Calu3 (cell line): ENCODE data around the gene RTEL1. TPM values are rescaled to one million over a fixed set of nuclear protein-coding genes. Genes with fewer than 3 reads are reported as not detected.

Experiments
- Bru-seq: library from RNA; stranded (reverse); fragments of 400-500 nt; gene quantifications from one replicate; lab custom pipeline; 2021; lab: Mats Ljungman, UMichigan
- BruChase-seq, 2 experiments: library from RNA; stranded (reverse); fragments of 400-500 nt; gene quantifications; one replicate each; lab custom pipeline; 2021; lab: Mats Ljungman, UMichigan
- BruUV-seq: library from RNA; stranded (reverse); fragments of 400-500 nt; replicated peaks from 2 replicates; lab custom pipeline; 2021; lab: Mats Ljungman, UMichigan
- CTCF ChIA-PET: fragments of 300-600 bp; sonication (Branson Sonifier 250); formaldehyde crosslinking; loops from one replicate; lab custom pipeline; 2022; ENCODE audit warnings: antibody characterized with exemption; lab: Charles Lee
- DNase-seq: peaks from one replicate; pipeline ENCODE4 v3.0.0; 2022
- H3K27ac Mint-ChIP-seq: one replicate; pipeline ENCODE4 v1.8.0; 2022; ENCODE audit warnings: mixed read lengths; ENCODE audit not compliant: unreplicated experiment
- H3K27me3 Mint-ChIP-seq: one replicate; pipeline ENCODE4 v1.8.0; 2022; ENCODE audit warnings: mixed read lengths; ENCODE audit not compliant: unreplicated experiment
- H3K36me3 Mint-ChIP-seq: one replicate; pipeline ENCODE4 v1.8.0; 2022; ENCODE audit warnings: mild to moderate bottlenecking, moderate library complexity, mixed read lengths; ENCODE audit not compliant: insufficient read depth, unreplicated experiment
- H3K4me1 Mint-ChIP-seq: one replicate; pipeline ENCODE4 v1.8.0; 2022; ENCODE audit warnings: mild to moderate bottlenecking, low read depth, mixed read lengths; ENCODE audit not compliant: unreplicated experiment
- H3K4me3 Mint-ChIP-seq: one replicate; pipeline ENCODE4 v1.8.0; 2022; ENCODE audit warnings: mild to moderate bottlenecking, low read depth, moderate library complexity, mixed read lengths; ENCODE audit not compliant: unreplicated experiment
- H3K9me3 Mint-ChIP-seq: one replicate; pipeline ENCODE4 v1.8.0; 2022; ENCODE audit warnings: low read depth, mixed read lengths; ENCODE audit not compliant: unreplicated experiment
- intact Hi-C: fragments of 100-400 bp; cut with micrococcal nuclease; formaldehyde crosslinking; loops from one replicate; pipeline ENCODE4 v1.10.0; 2022; ENCODE audit not compliant: unreplicated experiment
- long read RNA-seq: library from polyadenylated mRNA; stranded (forward); transcript quantifications from one replicate; pipeline ENCODE4 v2.0.0, GENCODE V29; 2022
- total RNA-seq: library from RNA; stranded (reverse); gene quantifications from 2 replicates; pipeline ENCODE4 v1.2.3, GENCODE V29; 2022
- TF ChIP-seq, protein P1 (sequence below): fragments of 200-600 bp; IDR thresholded peaks from one replicate; pipeline ENCODE4 v1.8.0; 2022; ENCODE audit warnings: antibody characterized with exemption; ENCODE audit not compliant: unreplicated experiment

Gene RTEL1
- total RNA-seq (39.1 and 39.8 TPM in 2 replicates), Bru-seq, nascent RNA (percentile 49 among the genes with signal in this experiment), BruChase-seq, experiment 1, labeled RNA remaining after a 6-hour chase (percentile 70 among the genes with signal in this experiment), BruChase-seq, experiment 2, labeled RNA remaining after a 2-hour chase (percentile 64 among the genes with signal in this experiment)
- long read RNA-seq, partial matches to known transcripts = 3 of 6 reads
- long read RNA-seq, other reads (novel, unspliced or antisense) = 3 of 6 reads

DNA sequence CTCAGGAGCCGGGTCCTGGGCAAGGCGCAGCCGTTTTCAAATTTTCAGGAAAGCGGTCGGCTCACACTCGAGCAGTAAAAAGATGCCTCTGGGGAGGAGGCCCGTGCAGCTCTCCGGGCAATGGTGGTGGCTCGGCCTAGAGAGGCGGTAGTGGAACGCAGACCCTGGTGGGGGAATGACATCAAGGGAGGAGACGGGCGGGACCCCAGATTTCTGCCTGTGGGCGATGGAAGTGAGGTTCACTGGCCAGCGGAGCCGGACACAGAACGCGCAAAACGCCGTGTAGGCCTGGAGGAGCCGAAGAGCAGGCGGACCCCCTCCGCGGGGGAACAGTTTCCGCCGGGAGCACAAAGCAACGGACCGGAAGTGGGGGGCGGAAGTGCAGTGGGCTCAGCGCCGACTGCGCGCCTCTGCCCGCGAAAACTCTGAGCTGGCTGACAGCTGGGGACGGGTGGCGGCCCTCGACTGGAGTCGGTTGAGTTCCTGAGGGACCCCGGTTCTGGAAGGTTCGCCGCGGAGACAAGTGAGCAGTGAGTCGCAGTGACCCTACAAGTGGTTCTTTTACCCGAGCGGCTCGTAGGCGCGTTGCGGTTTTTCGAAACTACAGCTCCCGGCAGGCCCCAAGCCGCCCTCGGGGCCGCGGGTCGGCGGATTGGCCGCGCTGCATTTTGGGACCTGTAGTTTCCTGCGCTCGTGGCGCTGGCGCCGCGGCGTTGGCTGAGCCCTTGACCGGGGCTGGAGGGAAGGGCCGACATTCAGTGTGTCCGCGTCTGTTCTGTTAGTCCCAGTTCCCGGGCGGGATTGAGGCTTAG, at the start of gene RTEL1:
Gene RTEL1, plus strand, starts transcription at position 376 of the 812 bp plus-strand sequence. CDS start 1,091 bp downstream, outside the sequence.
- DNase-seq = peak; percentile 96
- peak within 1 kb of the TSS; percentile 73 for H3K27ac Mint-ChIP-seq
- peaks cover 35% of the 10 kb centered on the region for H3K4me1 Mint-ChIP-seq
- TF ChIP-seq, protein P1, sequence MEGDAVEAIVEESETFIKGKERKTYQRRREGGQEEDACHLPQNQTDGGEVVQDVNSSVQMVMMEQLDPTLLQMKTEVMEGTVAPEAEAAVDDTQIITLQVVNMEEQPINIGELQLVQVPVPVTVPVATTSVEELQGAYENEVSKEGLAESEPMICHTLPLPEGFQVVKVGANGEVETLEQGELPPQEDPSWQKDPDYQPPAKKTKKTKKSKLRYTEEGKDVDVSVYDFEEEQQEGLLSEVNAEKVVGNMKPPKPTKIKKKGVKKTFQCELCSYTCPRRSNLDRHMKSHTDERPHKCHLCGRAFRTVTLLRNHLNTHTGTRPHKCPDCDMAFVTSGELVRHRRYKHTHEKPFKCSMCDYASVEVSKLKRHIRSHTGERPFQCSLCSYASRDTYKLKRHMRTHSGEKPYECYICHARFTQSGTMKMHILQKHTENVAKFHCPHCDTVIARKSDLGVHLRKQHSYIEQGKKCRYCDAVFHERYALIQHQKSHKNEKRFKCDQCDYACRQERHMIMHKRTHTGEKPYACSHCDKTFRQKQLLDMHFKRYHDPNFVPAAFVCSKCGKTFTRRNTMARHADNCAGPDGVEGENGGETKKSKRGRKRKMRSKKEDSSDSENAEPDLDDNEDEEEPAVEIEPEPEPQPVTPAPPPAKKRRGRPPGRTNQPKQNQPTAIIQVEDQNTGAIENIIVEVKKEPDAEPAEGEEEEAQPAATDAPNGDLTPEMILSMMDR = no peak
- peaks cover 36% of the 10 kb centered on the region for H3K36me3 Mint-ChIP-seq
- intact Hi-C loops = no loop called here
- H3K4me3 Mint-ChIP-seq = peak within 1 kb of the TSS; percentile 93
- no peaks in the 10 kb centered on the region for H3K9me3 Mint-ChIP-seq
- H3K27me3 Mint-ChIP-seq = peaks cover 22% of the 10 kb centered on the region
- no TSS peak for BruUV-seq
- CTCF ChIA-PET = interaction anchor here (0.8 to 1.1 kb wide), 8 partner anchors 16 to 323 kb away, joined by 3 to 13 read pairs (median 3); partner anchors contain the start of genes ARFRP1, PRPF6, PTK6 and ZGPAT

- intact Hi-C loops = no loop called here
- H3K9me3 Mint-ChIP-seq = peaks cover 5% of the 10 kb centered on the region
- H3K27me3 Mint-ChIP-seq = no peaks in the 10 kb centered on the region
- CTCF ChIA-PET = interaction anchor here (0.8 to 0.9 kb wide), 2 partner anchors 23 to 31 kb away, joined by 4 to 6 read pairs; no protein-coding TSS in a partner anchor
- TF ChIP-seq, protein P1 = no peak
- no peaks in the 10 kb centered on the region for H3K36me3 Mint-ChIP-seq
- no TSS peak for BruUV-seq
- no peaks in the 10 kb centered on the region for H3K4me1 Mint-ChIP-seq
- no peak overlapping the region for H3K4me3 Mint-ChIP-seq
- no peak for DNase-seq
- H3K27ac Mint-ChIP-seq = no peak overlapping the region
Measured at GRCh38 chr20:63610581-63611435, 47.3 kb upstream of the RTEL1 start.

DNA sequence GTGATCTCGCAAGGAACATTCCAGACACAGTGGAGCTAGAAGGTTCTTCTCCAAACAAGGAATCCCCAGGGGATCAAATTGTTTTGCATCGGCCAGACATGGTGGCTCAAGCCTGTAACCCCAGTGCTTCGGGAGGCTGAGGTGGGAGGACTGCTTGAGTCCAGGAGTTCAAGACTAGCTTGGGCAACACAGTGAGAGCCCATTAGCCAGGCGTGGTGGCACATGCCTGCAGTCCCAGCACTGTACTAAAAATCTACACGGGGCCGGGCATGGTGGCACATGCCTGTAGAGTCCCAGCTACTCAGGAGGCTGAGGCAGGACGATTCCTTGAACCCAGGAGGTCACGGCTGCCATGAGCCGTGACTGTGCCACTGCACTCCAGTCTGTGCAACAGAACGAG, 46.5 kb upstream of the RTEL1 start:
- DNase-seq = no peak
- Mint-ChIP-seq H3K9me3 (peaks cover 5% of the 10 kb centered on the region), H3K4me3 (no peak overlapping the region), H3K27ac (no peak overlapping the region), H3K27me3 (no peaks in the 10 kb centered on the region), H3K36me3 (peaks cover 6% of the 10 kb centered on the region), H3K4me1 (no peaks in the 10 kb centered on the region)
- TF ChIP-seq, protein P1 = no peak
- no TSS peak for BruUV-seq
- intact Hi-C loops = no loop called here
- CTCF ChIA-PET = no interaction called here
